OCI-LY7 (cell line): Measurements from ENCODE around the gene DENND1B.

Source experiments
- EZH2phosphoT487 ChIP-seq: fragments of 200-600 bp; sonication (generic); IDR thresholded peaks from 2 replicates; pipeline ENCODE4 v1.6.1; 2018; ENCODE audit warnings: low read depth, borderline replicate concordance, mild to moderate bottlenecking, mixed run types, antibody characterized with exemption, low read length, moderate library complexity, mixed read lengths
- TF ChIP-seq, protein P1 (sequence below): fragments of 200-600 bp; sonication (generic); conservative IDR thresholded peaks from 2 replicates; pipeline ENCODE4 v1.5.1; 2014; ENCODE audit warnings: mild to moderate bottlenecking, antibody characterized with exemption, low read length, moderate library complexity, mixed read lengths

DNA sequence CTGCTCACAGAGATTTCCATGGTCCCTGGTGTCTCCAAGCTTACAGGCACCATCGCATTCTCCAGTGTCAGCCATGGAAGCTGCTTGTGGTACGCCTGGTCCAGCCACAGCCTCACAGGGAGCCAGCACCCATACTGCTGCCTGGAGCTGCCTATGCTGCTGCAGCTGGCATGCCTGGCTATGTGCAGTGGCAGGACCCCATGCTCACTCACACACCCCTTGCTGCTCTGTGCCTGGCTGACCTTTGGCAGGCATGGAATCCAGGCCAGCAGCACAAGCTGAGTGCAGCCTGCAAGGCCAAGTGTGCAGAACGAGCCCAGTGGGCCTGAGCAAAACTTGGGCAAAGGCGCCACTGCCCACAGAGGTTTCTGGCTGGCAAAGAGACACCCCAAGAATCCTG lies 26.4 kb upstream of the DENND1B start:
- TF ChIP-seq, protein P1, sequence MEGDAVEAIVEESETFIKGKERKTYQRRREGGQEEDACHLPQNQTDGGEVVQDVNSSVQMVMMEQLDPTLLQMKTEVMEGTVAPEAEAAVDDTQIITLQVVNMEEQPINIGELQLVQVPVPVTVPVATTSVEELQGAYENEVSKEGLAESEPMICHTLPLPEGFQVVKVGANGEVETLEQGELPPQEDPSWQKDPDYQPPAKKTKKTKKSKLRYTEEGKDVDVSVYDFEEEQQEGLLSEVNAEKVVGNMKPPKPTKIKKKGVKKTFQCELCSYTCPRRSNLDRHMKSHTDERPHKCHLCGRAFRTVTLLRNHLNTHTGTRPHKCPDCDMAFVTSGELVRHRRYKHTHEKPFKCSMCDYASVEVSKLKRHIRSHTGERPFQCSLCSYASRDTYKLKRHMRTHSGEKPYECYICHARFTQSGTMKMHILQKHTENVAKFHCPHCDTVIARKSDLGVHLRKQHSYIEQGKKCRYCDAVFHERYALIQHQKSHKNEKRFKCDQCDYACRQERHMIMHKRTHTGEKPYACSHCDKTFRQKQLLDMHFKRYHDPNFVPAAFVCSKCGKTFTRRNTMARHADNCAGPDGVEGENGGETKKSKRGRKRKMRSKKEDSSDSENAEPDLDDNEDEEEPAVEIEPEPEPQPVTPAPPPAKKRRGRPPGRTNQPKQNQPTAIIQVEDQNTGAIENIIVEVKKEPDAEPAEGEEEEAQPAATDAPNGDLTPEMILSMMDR, result no peak
- no peak for TF ChIP-seq EZH2phosphoT487
